Hair follicle dermal papilla cell (primary cell): ENCODE results near the gene CAPZA2. TPM values are rescaled to one million over a fixed set of nuclear protein-coding genes. Genes with fewer than 3 reads are reported as not detected.

Experiments
- small RNA-seq: library from RNA; depleted of rRNA; stranded (forward); fragments of <200 nt; gene quantifications from one replicate; pipeline ENCODE3, GENCODE V24; 2012
- total RNA-seq: library from RNA; depleted of rRNA; stranded (reverse); fragments of >200 nt; gene quantifications from 2 replicates; pipeline ENCODE4 v1.2.3, GENCODE V29; 2012

CAPZA2 gene
- total RNA-seq, result 120 and 139 TPM in 2 replicates

DNA sequence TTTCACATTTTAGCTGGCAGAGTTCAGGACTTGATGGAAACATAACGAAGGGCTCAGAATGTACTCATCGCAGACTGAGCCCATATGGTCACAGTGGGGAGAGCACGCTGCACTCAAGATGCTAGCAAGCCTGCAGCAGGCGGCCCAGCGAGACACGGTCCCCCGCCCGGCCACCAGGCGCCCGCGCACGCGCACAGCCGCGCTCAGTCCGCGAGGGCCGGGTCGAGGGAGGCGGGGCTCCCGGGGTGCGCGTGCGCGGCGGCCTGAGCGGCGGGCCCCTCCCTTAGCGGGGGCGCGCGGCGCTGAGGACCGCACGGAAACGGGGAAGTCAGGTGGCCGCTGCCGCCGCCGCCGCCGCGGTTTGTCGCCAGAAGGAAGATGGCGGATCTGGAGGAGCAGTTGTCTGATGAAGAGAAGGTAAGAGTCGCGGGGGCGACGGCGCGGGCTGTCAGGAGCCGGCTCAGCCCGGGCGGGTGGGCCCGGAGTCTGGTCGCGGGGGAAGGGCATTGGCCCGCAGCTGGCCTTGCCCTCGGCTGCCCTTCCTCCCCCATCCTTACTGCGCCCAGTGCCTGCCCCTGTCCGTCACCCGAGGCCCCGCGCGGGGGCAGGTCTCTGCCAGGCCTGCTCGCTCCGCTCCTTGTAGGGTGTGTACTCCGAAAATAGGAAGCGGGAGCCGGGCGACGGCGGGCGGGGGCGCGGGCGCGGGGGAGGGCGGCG is at the start of gene CAPZA2:
Gene CAPZA2, plus strand, starts transcription at position 354 of the 717 bp plus-strand sequence. Its CDS starts 25 bp downstream, at position 379.

DNA sequence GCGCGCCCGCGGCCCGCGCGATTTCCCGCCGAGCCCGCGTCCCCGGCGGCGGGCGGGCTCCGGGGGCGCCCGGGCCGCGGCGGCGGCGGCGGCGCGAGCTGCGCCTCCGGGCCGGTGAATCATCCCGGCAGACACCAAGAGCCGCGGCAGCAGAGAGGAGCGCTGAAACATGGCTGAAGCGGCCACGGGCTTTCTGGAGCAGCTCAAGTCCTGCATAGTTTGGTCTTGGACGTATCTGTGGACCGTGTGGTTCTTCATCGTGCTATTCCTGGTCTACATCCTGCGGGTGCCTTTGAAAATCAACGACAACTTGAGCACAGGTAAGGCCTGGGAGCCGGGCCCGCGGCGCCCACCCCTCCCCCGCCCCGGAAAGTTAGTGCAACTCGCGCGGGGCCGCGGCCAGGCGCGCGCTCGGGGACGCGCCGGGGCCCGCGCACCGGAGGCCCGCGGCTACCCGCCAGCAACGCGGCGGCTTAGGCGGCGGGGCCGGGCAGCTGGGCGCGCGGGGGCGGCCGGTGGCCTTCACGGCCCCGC is 91.1 kb downstream of the CAPZA2 start, which contains the start of gene ST7:
Gene ST7, plus strand, starts transcription at position 130 of the 534 bp plus-strand sequence. Its CDS starts 40 bp downstream, at position 170.

Small RNAs within 50 kb of the gene (small RNA-seq; reads per million reads assigned to genes)
- gene RF00019, result not detected
- gene RF02179, result not detected
- not detected for gene RF02180
- gene RF02188, result not detected
- not detected for gene RNA5SP239

Other genes with a start within 250 kb of the CAPZA2 start
- gene MET, start 190.4 kb upstream of the CAPZA2 start, total RNA-seq, result 21.4 and 33.5 TPM in 2 replicates
- gene ST7, start 90.9 kb downstream of the CAPZA2 start, total RNA-seq, result 22.3 and 24.2 TPM in 2 replicates